Gastroesophageal sphincter (tissue), 3 donors: ENCODE measurements around the gene TMIGD1.

ENCODE experiments used
- CTCF ChIP-seq, 4 experiments: fragments of 200-600 bp in 2 of 4; fragments of 450-650 bp in 2 of 4; sonication (generic) in 1 of 4; IDR thresholded peaks; one replicate each; pipeline ENCODE4 v1.5.1; 2017 to 2019; ENCODE audit warnings: antibody characterized with exemption in 4 of 4, mild to moderate bottlenecking in 2 of 4, moderate library complexity in 2 of 4
- EP300 ChIP-seq: sonication (generic); formaldehyde crosslinking; IDR thresholded peaks from one replicate; pipeline ENCODE4 v1.6.1; 2017; ENCODE audit warnings: antibody characterized with exemption, mild to moderate bottlenecking
- POLR2AphosphoS5 ChIP-seq: sonication (generic); formaldehyde crosslinking; IDR thresholded peaks from one replicate; pipeline ENCODE4 v1.6.1; 2017; ENCODE audit warnings: antibody characterized with exemption

- TF ChIP-seq POLR2AphosphoS5 = no peak
- no peak for TF ChIP-seq EP300
- no peak for TF ChIP-seq CTCF (IDR thresholded peaks at IDR 0.05)
Observed at GRCh38 chr17:30341703-30342249, 7.9 kb upstream of the TMIGD1 start.
